Thyroid gland (tissue), 4 donors: Measurements from ENCODE around the gene APBB2.

Source experiments
- POLR2A ChIP-seq, 2 donors: fragments of 450-650 bp; IDR thresholded peaks; one replicate each; pipeline ENCODE4 v1.6.1; 2017; ENCODE audit warnings: antibody characterized with exemption in 2 of 2, mild to moderate bottlenecking in 2 of 2, moderate library complexity in 1 of 2
- TF ChIP-seq, protein P1 (sequence below), 6 experiments: fragments of 200-600 bp in 3 of 6; fragments of 450-650 bp in 3 of 6; sonication (generic) in 3 of 6; IDR thresholded peaks; one replicate each; pipeline ENCODE4 v1.5.1; 2016 to 2019; ENCODE audit warnings: antibody characterized with exemption in 6 of 6, mild to moderate bottlenecking in 2 of 6, inconsistent platforms in 1 of 6, moderate library complexity in 1 of 6

DNA sequence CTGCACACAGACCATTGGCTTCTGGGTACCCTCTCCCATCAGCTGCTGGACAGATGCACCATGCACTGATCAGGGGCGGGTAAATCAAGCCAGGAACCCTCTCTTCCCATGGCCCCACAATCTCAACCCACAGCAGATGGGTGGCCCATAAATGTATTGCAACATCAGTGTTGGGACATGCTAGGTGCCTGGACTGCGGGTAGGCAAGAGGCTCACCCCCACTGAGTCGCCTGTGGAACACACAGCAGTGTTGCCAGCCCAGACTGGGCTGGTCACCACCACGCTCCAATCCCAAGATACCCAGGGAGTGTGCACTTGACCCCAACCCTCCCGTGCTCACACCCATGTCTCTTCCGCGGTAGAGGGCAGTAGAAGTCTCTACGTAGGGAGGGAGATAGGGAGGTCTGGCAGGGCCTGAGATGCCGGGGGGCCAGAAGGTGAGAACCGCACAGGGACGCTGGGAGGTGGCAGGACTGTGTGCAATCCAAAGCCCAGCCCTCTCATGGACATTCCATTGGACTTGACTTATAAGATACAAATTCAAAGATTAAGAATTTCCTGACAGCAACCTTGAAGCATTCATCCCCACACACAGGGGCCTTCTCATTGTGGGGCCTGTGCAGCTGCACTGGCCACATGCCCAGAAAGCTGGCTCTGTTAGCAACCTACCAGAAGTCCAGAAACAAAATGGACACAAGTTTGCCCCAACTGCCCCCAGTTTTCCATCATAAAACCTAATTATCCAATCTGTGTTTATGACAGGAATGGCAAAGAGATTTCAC, 280.9 kb downstream of the APBB2 start:
- TF ChIP-seq, protein P1, sequence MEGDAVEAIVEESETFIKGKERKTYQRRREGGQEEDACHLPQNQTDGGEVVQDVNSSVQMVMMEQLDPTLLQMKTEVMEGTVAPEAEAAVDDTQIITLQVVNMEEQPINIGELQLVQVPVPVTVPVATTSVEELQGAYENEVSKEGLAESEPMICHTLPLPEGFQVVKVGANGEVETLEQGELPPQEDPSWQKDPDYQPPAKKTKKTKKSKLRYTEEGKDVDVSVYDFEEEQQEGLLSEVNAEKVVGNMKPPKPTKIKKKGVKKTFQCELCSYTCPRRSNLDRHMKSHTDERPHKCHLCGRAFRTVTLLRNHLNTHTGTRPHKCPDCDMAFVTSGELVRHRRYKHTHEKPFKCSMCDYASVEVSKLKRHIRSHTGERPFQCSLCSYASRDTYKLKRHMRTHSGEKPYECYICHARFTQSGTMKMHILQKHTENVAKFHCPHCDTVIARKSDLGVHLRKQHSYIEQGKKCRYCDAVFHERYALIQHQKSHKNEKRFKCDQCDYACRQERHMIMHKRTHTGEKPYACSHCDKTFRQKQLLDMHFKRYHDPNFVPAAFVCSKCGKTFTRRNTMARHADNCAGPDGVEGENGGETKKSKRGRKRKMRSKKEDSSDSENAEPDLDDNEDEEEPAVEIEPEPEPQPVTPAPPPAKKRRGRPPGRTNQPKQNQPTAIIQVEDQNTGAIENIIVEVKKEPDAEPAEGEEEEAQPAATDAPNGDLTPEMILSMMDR (IDR thresholded peaks at IDR 0.05) = no peak
- no peak for TF ChIP-seq POLR2A (IDR thresholded peaks at IDR 0.05)
